GM19043 (cell line): ENCODE data around the gene SHQ1.
"Not testable (repeated sequence)": the region's sequence is repeated elsewhere in the genome, so short reads cannot be mapped to it uniquely, and the experiment has no call there.

Experiments
- ATAC-seq: cut with Tn5 transposase; IDR thresholded peaks from one replicate; pipeline ENCODE4 v1.9.1; 2021; ENCODE audit warnings: low read depth; ENCODE audit not compliant: unreplicated experiment

SHQ1 gene

GRCh38 chr3:72722930-72723726 lies 125.1 kb downstream of the SHQ1 start:
- no peak for ATAC-seq

GRCh38 chr3:72721683-72722381 lies 126.4 kb downstream of the SHQ1 start:
- no peak for ATAC-seq

- ATAC-seq: no peak
Measured at GRCh38 chr3:72720566-72720965, 127.7 kb downstream of the SHQ1 start.

- no peak for ATAC-seq
Measured at GRCh38 chr3:72719137-72719536, 129.1 kb downstream of the SHQ1 start.

GRCh38 chr3:72714135-72714534 lies 134.1 kb downstream of the SHQ1 start:
- ATAC-seq: not testable (repeated sequence)

- not testable (repeated sequence) for ATAC-seq
Measured at GRCh38 chr3:72710471-72710870, 137.8 kb downstream of the SHQ1 start.

- no peak for ATAC-seq
Measured at GRCh38 chr3:72708441-72708840, 139.8 kb downstream of the SHQ1 start.

GRCh38 chr3:72702997-72703396 lies 145.2 kb downstream of the SHQ1 start:
- no peak for ATAC-seq

- ATAC-seq: no peak
Measured at GRCh38 chr3:72702390-72702789, 145.9 kb downstream of the SHQ1 start.

- no peak for ATAC-seq
Measured at GRCh38 chr3:72700106-72700505, 148.1 kb downstream of the SHQ1 start.

- ATAC-seq: no peak
Measured at GRCh38 chr3:72699631-72700030, 148.6 kb downstream of the SHQ1 start.
